Panc1 (cell line): ENCODE measurements around the gene SUGP1. TPM values are rescaled to one million over a fixed set of nuclear protein-coding genes. Genes with fewer than 3 reads are reported as not detected.

ENCODE experiments used
- ATAC-seq: fragments of 200-7000 bp; cut with Tn5 transposase; 2 replicates; pipeline ENCODE4 v1.9.1; 2020; ENCODE audit warnings: mild to moderate bottlenecking, moderate library complexity
- BruUV-seq: library from RNA; stranded (reverse); fragments of 400-500 nt; replicated peaks from 2 replicates; lab custom pipeline; 2021; lab: Mats Ljungman, UMichigan
- CTCF ChIA-PET: fragments of 300-600 bp; sonication (Branson Sonifier 250); formaldehyde crosslinking; loops from one replicate; lab custom pipeline; 2022; ENCODE audit warnings: antibody characterized with exemption; lab: Charles Lee
- POLR2A ChIA-PET: fragments of 300-600 bp; sonication (Branson Sonifier 250); formaldehyde crosslinking; loops from one replicate; lab custom pipeline; 2022; ENCODE audit warnings: antibody characterized with exemption; lab: Charles Lee
- DNase-seq: peaks from one replicate; pipeline ENCODE4 v3.0.0-alpha.2; 2010; ENCODE audit warnings: low read depth, low spot score
- H3K27ac ChIP-seq: 2 replicates; pipeline ENCODE4 v1.5.1; 2011; ENCODE audit warnings: mild to moderate bottlenecking, low read length, inconsistent platforms
- H3K27me3 ChIP-seq: fragments of 200-500 bp; sonication (Bioruptor generic); 2 replicates; pipeline ENCODE4 v1.6.0; 2014; ENCODE audit warnings: low read length, inconsistent platforms; ENCODE audit not compliant: control insufficient read depth, insufficient read depth
- H3K36me3 ChIP-seq: fragments of 200-500 bp; sonication (Bioruptor generic); 2 replicates; pipeline ENCODE4 v1.5.1; 2014; ENCODE audit warnings: inconsistent platforms, mild to moderate bottlenecking, low read length, moderate library complexity; ENCODE audit not compliant: control insufficient read depth, insufficient read depth
- H3K4me1 ChIP-seq: 2 replicates; pipeline ENCODE4 v1.5.1; 2011; ENCODE audit warnings: inconsistent platforms, mild to moderate bottlenecking, low read length, moderate library complexity; ENCODE audit not compliant: control insufficient read depth, insufficient read depth
- H3K4me3 ChIP-seq, 2 experiments: 2 replicates each; pipeline ENCODE4 v1.5.1; 2011 to 2012; ENCODE audit warnings: low read depth in 2 of 2, low read length in 2 of 2, mild to moderate bottlenecking in 2 of 2, inconsistent platforms in 1 of 2, moderate library complexity in 1 of 2
- H3K9me3 ChIP-seq: fragments of 200-500 bp; sonication (Bioruptor generic); 2 replicates; pipeline ENCODE4 v1.5.1; 2014; ENCODE audit warnings: low read depth, mild to moderate bottlenecking, inconsistent platforms, low read length, moderate library complexity; ENCODE audit not compliant: control insufficient read depth, insufficient read depth
- POLR2AphosphoS5 ChIP-seq: IDR thresholded peaks from 2 replicates; pipeline ENCODE4 v1.6.1; 2012; ENCODE audit warnings: mild to moderate bottlenecking, low read depth, low read length, moderate library complexity
- SIN3A ChIP-seq: IDR thresholded peaks from 2 replicates; pipeline ENCODE4 v1.6.1; 2012; ENCODE audit warnings: low read depth, mild to moderate bottlenecking, low read length, moderate library complexity, borderline replicate concordance; ENCODE audit not compliant: insufficient read depth
- TCF7L2 ChIP-seq: IDR thresholded peaks from 2 replicates; pipeline ENCODE4 v1.6.1; 2011; ENCODE audit warnings: mild to moderate bottlenecking, low read depth, low read length, inconsistent platforms
- in situ Hi-C: cut with HindIII; loops from 2 replicates; pipeline ENCODE4 v1.10.0; 2016; ENCODE audit warnings: low sequenced_read_pairs, low pct_unique_long_range_greater_than_20kb
- intact Hi-C: fragments of 100-400 bp; cut with micrococcal nuclease; formaldehyde crosslinking; loops from one replicate; pipeline ENCODE4 v1.10.0; 2022; ENCODE audit not compliant: unreplicated experiment
- total RNA-seq: library from RNA; stranded (reverse); gene quantifications from one replicate; pipeline ENCODE4 v1.2.1, GENCODE V29; 2021; ENCODE audit not compliant: unreplicated experiment
- TF ChIP-seq, protein P1 (sequence below), 2 experiments: IDR thresholded peaks; 2 replicates each; pipeline ENCODE4 v1.6.1; 2011 to 2012; ENCODE audit warnings: low read depth in 2 of 2, control low read depth in 1 of 2, low read length in 1 of 2, mild to moderate bottlenecking in 1 of 2, moderate library complexity in 1 of 2; ENCODE audit not compliant: insufficient read depth in 1 of 2
- TF ChIP-seq, protein P2 (sequence below): fragments of 450-650 bp; IDR thresholded peaks from 2 replicates; pipeline ENCODE4 v1.5.1; 2017; ENCODE audit warnings: mild to moderate bottlenecking

The SUGP1 gene
- total RNA-seq, 1 experiment from 2014 or later, result 41.5 TPM

DNA sequence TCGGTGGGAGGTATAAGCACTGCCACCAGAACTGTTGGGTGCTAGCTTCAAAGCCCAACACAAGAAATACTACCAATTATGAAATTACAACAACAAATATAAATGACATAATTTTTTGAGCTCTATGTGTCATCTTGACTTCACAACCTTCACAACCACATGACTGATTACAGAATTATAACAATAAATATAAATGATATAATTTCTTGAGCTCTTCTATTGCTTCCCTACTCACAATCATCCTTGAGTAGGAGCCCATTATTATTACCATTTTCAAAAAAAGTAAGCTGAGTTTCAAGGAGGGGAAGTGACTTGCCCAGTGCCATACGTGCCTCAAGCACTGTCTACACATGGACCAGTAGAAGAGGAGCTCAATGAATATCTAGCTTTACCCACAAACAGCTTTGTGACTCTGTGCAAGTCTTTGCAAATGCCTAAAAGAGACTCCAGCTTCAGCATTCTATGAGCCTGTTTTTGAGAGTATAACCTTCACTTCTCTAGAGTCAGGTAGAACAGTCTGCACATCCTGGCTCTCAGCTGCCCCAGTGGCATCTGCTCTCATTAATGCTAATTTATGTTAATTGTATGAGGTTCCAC lies 86.0 kb downstream of the SUGP1 start:
- CTCF ChIA-PET, result interaction anchor here (0.5 to 0.6 kb wide), 2 partner anchors 28 to 60 kb away, joined by 6 to 8 read pairs; no protein-coding TSS in a partner anchor
- Histone ChIP-seq H3K9me3 (peaks cover 6% of the 10 kb centered on the region; the same call in 1 of the 2 replicates), H3K27ac (no peak overlapping the region), H3K4me1 (no peaks in the 10 kb centered on the region), H3K36me3 (no peaks in the 10 kb centered on the region), H3K27me3 (no peaks in the 10 kb centered on the region), H3K4me3 (no peak overlapping the region)
- ATAC-seq (no peak), DNase-seq (no peak)
- TF ChIP-seq TCF7L2 (no peak), SIN3A (no peak), POLR2AphosphoS5 (no peak)
- TF ChIP-seq, protein P1, sequence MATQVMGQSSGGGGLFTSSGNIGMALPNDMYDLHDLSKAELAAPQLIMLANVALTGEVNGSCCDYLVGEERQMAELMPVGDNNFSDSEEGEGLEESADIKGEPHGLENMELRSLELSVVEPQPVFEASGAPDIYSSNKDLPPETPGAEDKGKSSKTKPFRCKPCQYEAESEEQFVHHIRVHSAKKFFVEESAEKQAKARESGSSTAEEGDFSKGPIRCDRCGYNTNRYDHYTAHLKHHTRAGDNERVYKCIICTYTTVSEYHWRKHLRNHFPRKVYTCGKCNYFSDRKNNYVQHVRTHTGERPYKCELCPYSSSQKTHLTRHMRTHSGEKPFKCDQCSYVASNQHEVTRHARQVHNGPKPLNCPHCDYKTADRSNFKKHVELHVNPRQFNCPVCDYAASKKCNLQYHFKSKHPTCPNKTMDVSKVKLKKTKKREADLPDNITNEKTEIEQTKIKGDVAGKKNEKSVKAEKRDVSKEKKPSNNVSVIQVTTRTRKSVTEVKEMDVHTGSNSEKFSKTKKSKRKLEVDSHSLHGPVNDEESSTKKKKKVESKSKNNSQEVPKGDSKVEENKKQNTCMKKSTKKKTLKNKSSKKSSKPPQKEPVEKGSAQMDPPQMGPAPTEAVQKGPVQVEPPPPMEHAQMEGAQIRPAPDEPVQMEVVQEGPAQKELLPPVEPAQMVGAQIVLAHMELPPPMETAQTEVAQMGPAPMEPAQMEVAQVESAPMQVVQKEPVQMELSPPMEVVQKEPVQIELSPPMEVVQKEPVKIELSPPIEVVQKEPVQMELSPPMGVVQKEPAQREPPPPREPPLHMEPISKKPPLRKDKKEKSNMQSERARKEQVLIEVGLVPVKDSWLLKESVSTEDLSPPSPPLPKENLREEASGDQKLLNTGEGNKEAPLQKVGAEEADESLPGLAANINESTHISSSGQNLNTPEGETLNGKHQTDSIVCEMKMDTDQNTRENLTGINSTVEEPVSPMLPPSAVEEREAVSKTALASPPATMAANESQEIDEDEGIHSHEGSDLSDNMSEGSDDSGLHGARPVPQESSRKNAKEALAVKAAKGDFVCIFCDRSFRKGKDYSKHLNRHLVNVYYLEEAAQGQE (IDR thresholded peaks at IDR 0.05; ENCODE audit: insufficient read depth in 1 of 2, low read depth in 2 of 2, low read length in 1 of 2), result no peak
- TF ChIP-seq, protein P2, sequence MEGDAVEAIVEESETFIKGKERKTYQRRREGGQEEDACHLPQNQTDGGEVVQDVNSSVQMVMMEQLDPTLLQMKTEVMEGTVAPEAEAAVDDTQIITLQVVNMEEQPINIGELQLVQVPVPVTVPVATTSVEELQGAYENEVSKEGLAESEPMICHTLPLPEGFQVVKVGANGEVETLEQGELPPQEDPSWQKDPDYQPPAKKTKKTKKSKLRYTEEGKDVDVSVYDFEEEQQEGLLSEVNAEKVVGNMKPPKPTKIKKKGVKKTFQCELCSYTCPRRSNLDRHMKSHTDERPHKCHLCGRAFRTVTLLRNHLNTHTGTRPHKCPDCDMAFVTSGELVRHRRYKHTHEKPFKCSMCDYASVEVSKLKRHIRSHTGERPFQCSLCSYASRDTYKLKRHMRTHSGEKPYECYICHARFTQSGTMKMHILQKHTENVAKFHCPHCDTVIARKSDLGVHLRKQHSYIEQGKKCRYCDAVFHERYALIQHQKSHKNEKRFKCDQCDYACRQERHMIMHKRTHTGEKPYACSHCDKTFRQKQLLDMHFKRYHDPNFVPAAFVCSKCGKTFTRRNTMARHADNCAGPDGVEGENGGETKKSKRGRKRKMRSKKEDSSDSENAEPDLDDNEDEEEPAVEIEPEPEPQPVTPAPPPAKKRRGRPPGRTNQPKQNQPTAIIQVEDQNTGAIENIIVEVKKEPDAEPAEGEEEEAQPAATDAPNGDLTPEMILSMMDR, result no peak
- intact Hi-C loops, result no loop called here
- POLR2A ChIA-PET, result interaction anchor here (0.5 to 0.6 kb wide), 2 partner anchors 12 to 245 kb away, joined by 3 to 11 read pairs; no protein-coding TSS in a partner anchor
- in situ Hi-C loops, result no loop called here
- BruUV-seq, result no TSS peak

DNA sequence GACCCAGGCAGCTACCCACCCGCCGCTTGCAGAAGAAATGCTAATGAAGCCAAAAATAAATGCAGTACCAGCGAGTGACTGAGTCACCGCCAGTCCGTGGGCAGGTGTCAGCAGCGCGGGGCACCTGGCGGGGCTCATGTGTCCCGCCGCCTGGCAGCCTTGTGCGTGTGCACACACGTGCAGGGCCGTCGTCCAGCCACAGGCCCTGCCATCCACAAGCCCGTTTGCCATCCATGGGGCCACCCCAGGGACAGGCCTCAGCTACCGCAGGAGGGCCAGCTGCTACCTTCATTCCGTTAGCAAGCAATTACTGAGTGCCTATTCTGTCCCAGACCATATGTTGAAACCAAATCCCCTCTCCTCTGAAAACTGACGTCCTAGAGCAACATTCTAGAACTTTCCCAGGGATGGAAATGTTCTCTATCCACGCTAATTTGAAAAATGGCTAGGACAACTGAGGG lies 88.0 kb downstream of the SUGP1 start:
- H3K27me3 ChIP-seq, result no peaks in the 10 kb centered on the region
- ATAC-seq (no peak), DNase-seq (no peak)
- peaks cover 6% of the 10 kb centered on the region; the same call in 1 of the 2 replicates for H3K9me3 ChIP-seq
- no peak overlapping the region for H3K27ac ChIP-seq
- TF ChIP-seq, protein P2, result no peak
- TF ChIP-seq SIN3A (no peak), POLR2AphosphoS5 (no peak), TCF7L2 (no peak)
- TF ChIP-seq, protein P1 (IDR thresholded peaks at IDR 0.05; ENCODE audit: insufficient read depth in 1 of 2, low read depth in 2 of 2, low read length in 1 of 2), result no peak
- in situ Hi-C loops (no loop called here), intact Hi-C loops (no loop called here)
- POLR2A ChIA-PET, result no interaction called here
- no peaks in the 10 kb centered on the region for H3K36me3 ChIP-seq
- no peaks in the 10 kb centered on the region for H3K4me1 ChIP-seq
- H3K4me3 ChIP-seq, result no peak overlapping the region
- no TSS peak for BruUV-seq
- CTCF ChIA-PET, result no interaction called here
